Peyer's patch (tissue), 4 donors: Measurements from ENCODE around the gene PCDH1.

Source experiments
- CTCF ChIP-seq, 6 experiments: fragments of 450-650 bp in 4 of 6; fragments of 200-600 bp in 2 of 6; sonication (generic) in 1 of 6; IDR thresholded peaks; one replicate each; pipeline ENCODE4 v1.5.1; 2017 to 2019; ENCODE audit warnings: antibody characterized with exemption in 6 of 6, mild to moderate bottlenecking in 3 of 6, moderate library complexity in 1 of 6
- POLR2A ChIP-seq, 2 donors: fragments of 450-650 bp; IDR thresholded peaks; one replicate each; pipeline ENCODE4 v1.5.1; 2017; ENCODE audit warnings: antibody characterized with exemption in 2 of 2, mild to moderate bottlenecking in 2 of 2, moderate library complexity in 2 of 2

DNA sequence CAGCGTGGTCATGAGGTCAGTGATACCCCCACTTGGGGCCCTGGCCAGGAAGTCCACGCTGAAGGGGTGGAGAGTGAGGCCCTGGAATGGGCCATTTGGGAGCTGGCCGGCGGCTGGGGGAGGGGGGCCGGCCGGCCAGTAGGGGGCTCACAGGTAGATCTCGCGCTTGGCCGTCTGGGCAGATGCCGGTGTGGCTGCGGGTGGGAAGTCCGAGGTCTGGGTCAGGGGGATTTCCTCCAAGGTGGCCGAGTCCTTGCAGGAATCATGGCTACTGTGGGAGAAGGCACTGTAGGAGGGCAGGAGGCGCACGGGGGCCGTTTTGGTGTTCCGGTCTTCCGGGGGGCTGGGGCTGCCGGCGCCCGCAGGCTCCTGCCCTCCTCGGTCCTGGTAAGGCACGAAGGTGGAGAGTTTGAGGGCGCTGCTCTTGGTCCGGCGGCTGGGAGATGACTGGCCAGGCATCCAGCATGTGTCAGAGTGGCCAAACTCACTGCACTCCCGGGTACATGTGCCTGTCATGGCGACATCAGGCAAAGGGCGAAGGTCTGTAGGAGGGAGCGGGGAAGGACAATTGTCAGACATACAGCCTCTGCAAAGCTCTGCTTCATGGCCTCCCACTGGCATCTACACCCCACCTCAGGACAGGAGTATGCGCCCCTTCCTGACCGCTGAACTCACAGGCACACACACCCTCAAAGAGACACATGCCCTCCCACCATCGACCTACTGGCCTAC lies 24.1 kb downstream of the PCDH1 start:
- TF ChIP-seq CTCF (IDR thresholded peaks at IDR 0.05) (no peak), POLR2A (IDR thresholded peaks at IDR 0.05) (no peak)
